Osteoblast (primary cell): ENCODE measurements around the gene LRRN2. TPM values are rescaled to one million over a fixed set of nuclear protein-coding genes. Genes with fewer than 3 reads are reported as not detected.

Experiments used
- DNase-seq: peaks from one replicate; pipeline ENCODE4 v3.0.0; 2011; ENCODE audit warnings: low spot score, mixed read lengths; ENCODE audit not compliant: insufficient read length; ENCODE audit errors: missing footprints
- H2AFZ ChIP-seq: 2 replicates; pipeline ENCODE4 v1.6.0; 2011; ENCODE audit warnings: mild to moderate bottlenecking, low read length
- H3K27ac ChIP-seq: 2 replicates; pipeline ENCODE4 v1.5.1; 2011; ENCODE audit warnings: mild to moderate bottlenecking, low read depth, low read length, moderate library complexity
- H3K27me3 ChIP-seq: 2 replicates; pipeline ENCODE4 v1.6.0; 2012; ENCODE audit warnings: mild to moderate bottlenecking, control low read depth, inconsistent platforms, low read length, moderate library complexity; ENCODE audit not compliant: insufficient read depth
- H3K36me3 ChIP-seq: 2 replicates; pipeline ENCODE4 v1.5.1; 2011; ENCODE audit warnings: mild to moderate bottlenecking, low read length, control low read depth, moderate library complexity; ENCODE audit not compliant: insufficient read depth
- H3K4me1 ChIP-seq: 2 replicates; pipeline ENCODE4 v1.5.1; 2011; ENCODE audit warnings: mild to moderate bottlenecking, low read length, control low read depth, moderate library complexity; ENCODE audit not compliant: insufficient read depth
- H3K4me2 ChIP-seq: 2 replicates; pipeline ENCODE4 v1.6.0; 2011; ENCODE audit warnings: mild to moderate bottlenecking, low read length; ENCODE audit not compliant: insufficient read depth
- H3K4me3 ChIP-seq: fragments of 200-600 bp; sonication (generic); 3 replicates; pipeline ENCODE4 v1.5.1; 2012; ENCODE audit warnings: mild to moderate bottlenecking, low read length, inconsistent platforms; ENCODE audit not compliant: insufficient read depth
- H3K79me2 ChIP-seq: 2 replicates; pipeline ENCODE4 v1.6.0; 2012; ENCODE audit warnings: mild to moderate bottlenecking, low read length, control low read depth, inconsistent platforms; ENCODE audit not compliant: insufficient read depth
- H3K9me3 ChIP-seq: 2 replicates; pipeline ENCODE4 v1.5.1; 2011; ENCODE audit warnings: low read depth, low read length, control low read depth
- H4K20me1 ChIP-seq: 2 replicates; pipeline ENCODE4 v1.6.0; 2012; ENCODE audit warnings: mild to moderate bottlenecking, low read length, control low read depth; ENCODE audit not compliant: insufficient read depth
- CTCF ChIP-seq: IDR thresholded peaks from 2 replicates; pipeline ENCODE4 v1.5.1; 2011; ENCODE audit warnings: mild to moderate bottlenecking, low read depth, low read length, moderate library complexity; ENCODE audit errors: extremely low read depth
- total RNA-seq: library from RNA; depleted of rRNA; stranded (reverse); fragments of >200 nt; gene quantifications from 2 replicates; pipeline ENCODE4 v1.2.3, GENCODE V29; 2012

LRRN2 gene
- total RNA-seq, 1 donor: under 0.01 TPM

- H3K4me2 ChIP-seq: peak overlapping the region; percentile 69
- peak overlapping the region; percentile 59 for H3K4me3 ChIP-seq
- no peaks in the 10 kb centered on the region for H4K20me1 ChIP-seq
- no peaks in the 10 kb centered on the region for H3K36me3 ChIP-seq
- no peaks in the 10 kb centered on the region for H3K4me1 ChIP-seq
- DNase-seq: no peak
- no peaks in the 10 kb centered on the region for H3K27me3 ChIP-seq
- TF ChIP-seq CTCF: no peak
- H3K27ac ChIP-seq: no peak overlapping the region
- peak overlapping the region; percentile 60 for H2AFZ ChIP-seq
- no peaks in the 10 kb centered on the region for H3K79me2 ChIP-seq
- H3K9me3 ChIP-seq: no peaks in the 10 kb centered on the region
Observed at GRCh38 chr1:204578867-204579664, 106.5 kb downstream of the LRRN2 start.

- no peak for TF ChIP-seq CTCF
- no peak overlapping the region for H2AFZ ChIP-seq
- no peaks in the 10 kb centered on the region for H3K9me3 ChIP-seq
- H3K27me3 ChIP-seq: no peaks in the 10 kb centered on the region
- H3K4me2 ChIP-seq: no peak overlapping the region
- no peaks in the 10 kb centered on the region for H3K79me2 ChIP-seq
- H3K36me3 ChIP-seq: no peaks in the 10 kb centered on the region
- H3K4me1 ChIP-seq: no peaks in the 10 kb centered on the region
- H3K27ac ChIP-seq: no peak overlapping the region
- no peak overlapping the region for H3K4me3 ChIP-seq
- H4K20me1 ChIP-seq: no peaks in the 10 kb centered on the region
- no peak for DNase-seq
Observed at GRCh38 chr1:204577794-204578478, 107.6 kb downstream of the LRRN2 start.

GRCh38 chr1:204576422-204576821 is 109.1 kb downstream of the LRRN2 start:
- H3K4me2 ChIP-seq: no peak overlapping the region

More at GRCh38 chr1:204576422-204576821, 109.1 kb downstream of the LRRN2 start:
- Histone ChIP-seq H3K4me1 (no peaks in the 10 kb centered on the region), H3K9me3 (no peaks in the 10 kb centered on the region), H4K20me1 (no peaks in the 10 kb centered on the region), H3K4me3 (no peak overlapping the region), H3K36me3 (no peaks in the 10 kb centered on the region), H2AFZ (no peak overlapping the region), H3K27me3 (no peaks in the 10 kb centered on the region), H3K27ac (no peak overlapping the region), H3K79me2 (no peaks in the 10 kb centered on the region)
- DNase-seq: no peak
- no peak for TF ChIP-seq CTCF
